Body of pancreas (tissue), 4 donors: ENCODE data around the gene GLMN. TPM values are rescaled to one million over a fixed set of nuclear protein-coding genes. Genes with fewer than 3 reads are reported as not detected.

Source experiments
- ATAC-seq: fragments of 150-250 bp; one replicate; pipeline ENCODE4 v1.9.1; 2016
- DNase-seq, 4 donors: peaks; one replicate each; pipeline ENCODE4 v3.0.0-alpha.2; 2019
- H3K27ac ChIP-seq, 4 donors: fragments of 200-600 bp; sonication (generic); 1 replicate in 3 of 4; 2 replicates in 1 of 4; pipeline versions ENCODE4 v1.5.1 to v1.6.1; 2016 to 2019; ENCODE audit warnings: mild to moderate bottlenecking in 1 of 4, mixed read lengths in 1 of 4, moderate library complexity in 1 of 4
- H3K27me3 ChIP-seq, 2 donors: fragments of 200-600 bp; sonication (generic); one replicate each; pipeline ENCODE4 v1.6.0; 2016; ENCODE audit warnings: mild to moderate bottlenecking in 1 of 2
- H3K36me3 ChIP-seq, 2 donors: fragments of 200-600 bp; sonication (generic); replicated peaks in 1 of 2; 2 replicates each; pipeline ENCODE4 v1.5.1; 2016; ENCODE audit warnings: low read depth in 2 of 2; ENCODE audit not compliant: insufficient read depth in 1 of 2
- H3K4me1 ChIP-seq: fragments of 200-600 bp; sonication (generic); one replicate; pipeline ENCODE4 v1.6.0; 2016
- H3K4me3 ChIP-seq, 2 donors: fragments of 200-600 bp; sonication (generic); 1 replicate in 1 of 2; 2 replicates in 1 of 2; pipeline ENCODE4 v1.5.1; 2016 to 2019
- H3K9me3 ChIP-seq, 3 donors: fragments of 200-600 bp; sonication (generic); 1 replicate in 2 of 3; 2 replicates in 1 of 3; pipeline ENCODE4 v1.5.1; 2016
- CTCF ChIP-seq, 7 experiments: fragments of 450-650 bp in 4 of 7; fragments of 200-600 bp in 3 of 7; sonication (generic) in 3 of 7; IDR thresholded peaks; one replicate each; pipeline ENCODE4 v1.5.1; 2016 to 2019; ENCODE audit warnings: antibody characterized with exemption in 7 of 7
- POLR2A ChIP-seq, 3 donors: fragments of 450-650 bp; IDR thresholded peaks; one replicate each; pipeline ENCODE4 v1.6.1; 2016; ENCODE audit warnings: antibody characterized with exemption in 3 of 3, mild to moderate bottlenecking in 2 of 3
- WGBS, 2 donors: methylation state at CpG; one replicate each; pipeline ENCODE4 v1.1.5; 2017; 5-methylcytosine and 5-hydroxymethylcytosine counted together
- intact Hi-C: fragments of 100-400 bp; cut with DNase I; formaldehyde crosslinking; loops from one replicate; pipeline ENCODE4 v1.15.1; 2023
- total RNA-seq, 2 donors: library from RNA; depleted of rRNA; stranded (reverse); fragments of >200 nt; gene quantifications; one replicate each; pipeline ENCODE4 v1.1.0, GENCODE V29; 2016

The GLMN gene
- total RNA-seq, 2 donors from 2014 or later = 3.6 to 4.7 TPM

- Histone ChIP-seq H3K9me3 (no peaks in the 10 kb centered on the region), H3K36me3 (peaks cover 0 to 2% of the 10 kb centered on the region in 2 donors), H3K27me3 (no peaks in the 10 kb centered on the region), H3K27ac (no peak overlapping the region), H3K4me1 (no peaks in the 10 kb centered on the region), H3K4me3 (no peak overlapping the region)
- DNase-seq (no peak), ATAC-seq (no peak)
- TF ChIP-seq POLR2A (IDR thresholded peaks at IDR 0.05) = no peak
- TF ChIP-seq CTCF (IDR thresholded peaks at IDR 0.05) = no peak
- 92 to 96% methylated on average over 1 of the region's 1 CpG for WGBS, 2 donors
- intact Hi-C loops = no loop called here
These were observed 15.2 kb upstream of the GLMN start for GRCh38 chr1:92314024-92314423.

GRCh38 chr1:92310185-92310597, 11.4 kb upstream of the GLMN start:
- ATAC-seq (no peak), DNase-seq (no peak)
- H3K9me3 ChIP-seq = no peaks in the 10 kb centered on the region
- H3K27ac ChIP-seq = no peak overlapping the region
- no peaks in the 10 kb centered on the region for H3K27me3 ChIP-seq
- TF ChIP-seq CTCF (IDR thresholded peaks at IDR 0.05) (peak in 6 of 7 experiments; percentile 46 to 68 (median 56)), POLR2A (IDR thresholded peaks at IDR 0.05) (no peak)
- no peak overlapping the region for H3K4me3 ChIP-seq
- no peaks in the 10 kb centered on the region for H3K4me1 ChIP-seq
- intact Hi-C loops = no loop called here
- peaks cover 0 to 10% of the 10 kb centered on the region in 2 donors for H3K36me3 ChIP-seq

- Histone ChIP-seq H3K27me3 (no peaks in the 10 kb centered on the region), H3K4me1 (no peaks in the 10 kb centered on the region), H3K4me3 (no peak overlapping the region), H3K27ac (no peak overlapping the region), H3K36me3 (peaks cover 0 to 16% of the 10 kb centered on the region in 2 donors), H3K9me3 (no peaks in the 10 kb centered on the region)
- intact Hi-C loops = no loop called here
- no peak for ATAC-seq
- WGBS, 2 donors = 56 to 58% methylated on average over 4 of the region's 4 CpGs
- DNase-seq = no peak
- TF ChIP-seq POLR2A (IDR thresholded peaks at IDR 0.05) (no peak), CTCF (IDR thresholded peaks at IDR 0.05) (no peak)
These were observed 9.2 kb upstream of the GLMN start for GRCh38 chr1:92307980-92308379.

- DNase-seq (no peak), ATAC-seq (no peak)
- H3K27me3 ChIP-seq = no peaks in the 10 kb centered on the region
- no peak overlapping the region for H3K4me3 ChIP-seq
- no peaks in the 10 kb centered on the region for H3K4me1 ChIP-seq
- intact Hi-C loops = no loop called here
- H3K27ac ChIP-seq = no peak overlapping the region
- no peak for TF ChIP-seq POLR2A (IDR thresholded peaks at IDR 0.05)
- TF ChIP-seq CTCF (IDR thresholded peaks at IDR 0.05) = no peak
- H3K9me3 ChIP-seq = no peaks in the 10 kb centered on the region
- peaks cover 0 to 15% of the 10 kb centered on the region in 2 donors for H3K36me3 ChIP-seq
These were observed 7.2 kb upstream of the GLMN start for GRCh38 chr1:92306020-92306419.

GRCh38 chr1:92301021-92301420, 2.2 kb upstream of the GLMN start:
- H3K4me1 ChIP-seq = peaks cover 15% of the 10 kb centered on the region
- 92 to 94% methylated on average over 5 of the region's 5 CpGs for WGBS, 2 donors
- TF ChIP-seq CTCF (IDR thresholded peaks at IDR 0.05) = no peak
- no peak for TF ChIP-seq POLR2A (IDR thresholded peaks at IDR 0.05)
- no peak for DNase-seq
- intact Hi-C loops = no loop called here
- H3K27me3 ChIP-seq = no peaks in the 10 kb centered on the region
- H3K4me3 ChIP-seq = no peak overlapping the region
- no peak for ATAC-seq
- H3K9me3 ChIP-seq = no peaks in the 10 kb centered on the region
- H3K27ac ChIP-seq = no peak overlapping the region
- H3K36me3 ChIP-seq = peaks cover 0 to 11% of the 10 kb centered on the region in 2 donors
